HEK293 (cell line): Measurements from ENCODE around the gene MTIF2.

Experiments
- BCL11B ChIP-seq: fragments of 450-650 bp; formaldehyde crosslinking; IDR thresholded peaks from 2 replicates; pipeline ENCODE4 v1.5.1; 2016; ENCODE audit warnings: low read depth, missing biosample characterization, missing genetic modification characterization
- CTCF ChIP-seq: fragments of 450-650 bp; formaldehyde crosslinking; IDR thresholded peaks from 2 replicates; pipeline ENCODE4 v1.5.1; 2016; ENCODE audit warnings: missing biosample characterization, missing genetic modification characterization
- EGR2 ChIP-seq: fragments of 450-650 bp; formaldehyde crosslinking; IDR thresholded peaks from 2 replicates; pipeline ENCODE4 v1.5.1; 2016; ENCODE audit warnings: low read depth, missing biosample characterization, missing genetic modification characterization
- GLIS2 ChIP-seq: fragments of 450-650 bp; formaldehyde crosslinking; IDR thresholded peaks from 2 replicates; pipeline ENCODE4 v1.5.1; 2016; ENCODE audit warnings: missing biosample characterization, missing genetic modification characterization
- KLF17 ChIP-seq: fragments of 450-650 bp; formaldehyde crosslinking; IDR thresholded peaks from 2 replicates; pipeline ENCODE4 v1.5.1; 2016; ENCODE audit warnings: missing biosample characterization, missing genetic modification characterization
- PATZ1 ChIP-seq: fragments of 450-650 bp; formaldehyde crosslinking; IDR thresholded peaks from 2 replicates; pipeline ENCODE4 v1.5.1; 2016; ENCODE audit warnings: missing biosample characterization, missing genetic modification characterization
- PBX3 ChIP-seq: sonication (generic); formaldehyde crosslinking; IDR thresholded peaks from 2 replicates; pipeline ENCODE4 v1.8.1; 2022; ENCODE audit warnings: mild to moderate bottlenecking, moderate library complexity, missing genetic modification reagents
- PRDM4 ChIP-seq: fragments of 450-650 bp; formaldehyde crosslinking; IDR thresholded peaks from 2 replicates; pipeline ENCODE4 v1.5.1; 2017; ENCODE audit warnings: missing biosample characterization, missing genetic modification characterization
- ZBTB26 ChIP-seq: fragments of 450-650 bp; formaldehyde crosslinking; optimal IDR thresholded peaks from 2 replicates; pipeline ENCODE3; 2016; ENCODE audit warnings: missing biosample characterization, mild to moderate bottlenecking, missing genetic modification characterization
- ZNF211 ChIP-seq: fragments of 450-650 bp; formaldehyde crosslinking; IDR thresholded peaks from 2 replicates; pipeline ENCODE4 v1.5.1; 2016; ENCODE audit warnings: low read depth, missing biosample characterization, missing genetic modification characterization
- ZNF24 ChIP-seq: fragments of 450-650 bp; formaldehyde crosslinking; IDR thresholded peaks from 2 replicates; pipeline ENCODE4 v1.5.1; 2016; ENCODE audit warnings: missing biosample characterization, missing genetic modification characterization
- ZNF274 ChIP-seq, 2 experiments: fragments of 200-500 bp in 1 of 2; fragments of 450-650 bp in 1 of 2; sonication (Bioruptor generic) in 1 of 2; formaldehyde crosslinking in 1 of 2; IDR thresholded peaks; 2 replicates each; pipeline versions ENCODE4 v1.5.1 to v1.6.1; 2014 to 2016; ENCODE audit warnings: borderline replicate concordance in 1 of 2, inconsistent platforms in 1 of 2, low read length in 1 of 2, missing biosample characterization in 1 of 2, missing genetic modification characterization in 1 of 2
- ZNF366 ChIP-seq: fragments of 450-650 bp; formaldehyde crosslinking; conservative IDR thresholded peaks from 2 replicates; pipeline ENCODE4 v1.5.1; 2016; ENCODE audit warnings: missing biosample characterization, missing genetic modification characterization
- ZNF518A ChIP-seq: fragments of 450-650 bp; formaldehyde crosslinking; conservative IDR thresholded peaks from 2 replicates; pipeline ENCODE4 v1.5.1; 2016; ENCODE audit warnings: low read depth, missing biosample characterization, missing genetic modification characterization
- ZNF560 ChIP-seq: fragments of 450-650 bp; formaldehyde crosslinking; IDR thresholded peaks from 2 replicates; pipeline ENCODE4 v1.5.1; 2017; ENCODE audit warnings: missing biosample characterization, missing genetic modification characterization, borderline replicate concordance
- ZNF624 ChIP-seq: fragments of 450-650 bp; formaldehyde crosslinking; IDR thresholded peaks from 2 replicates; pipeline ENCODE4 v1.5.1; 2017; ENCODE audit warnings: missing biosample characterization, missing genetic modification characterization
- ZNF626 ChIP-seq: fragments of 450-650 bp; sonication (Bioruptor Pico); formaldehyde crosslinking; IDR thresholded peaks from 2 replicates; pipeline ENCODE4 v1.5.1; 2018; ENCODE audit warnings: missing biosample characterization, missing genetic modification characterization, inconsistent platforms
- ZNF629 ChIP-seq: fragments of 450-650 bp; formaldehyde crosslinking; IDR thresholded peaks from 2 replicates; pipeline ENCODE4 v1.5.1; 2017; ENCODE audit warnings: missing biosample characterization, missing genetic modification characterization
- ZNF660 ChIP-seq: fragments of 450-650 bp; IDR thresholded peaks from 2 replicates; pipeline ENCODE4 v1.5.1; 2018; ENCODE audit warnings: missing biosample characterization, mild to moderate bottlenecking, missing genetic modification characterization
- ZNF843 ChIP-seq: fragments of 450-650 bp; formaldehyde crosslinking; IDR thresholded peaks from 2 replicates; pipeline ENCODE4 v1.5.1; 2016; ENCODE audit warnings: missing biosample characterization, missing genetic modification characterization
- ZSCAN23 ChIP-seq: fragments of 450-650 bp; formaldehyde crosslinking; IDR thresholded peaks from 2 replicates; pipeline ENCODE4 v1.5.1; 2016; ENCODE audit warnings: missing biosample characterization, missing genetic modification characterization

The MTIF2 gene

GRCh38 chr2:55232084-55232862 lies 36.8 kb downstream of the MTIF2 start, which contains the start of the genes CLHC1 and RPS27A (continued):
- TF ChIP-seq ZNF843 (tag by site-specific recombination) = no peak
- TF ChIP-seq ZNF560 (tag by site-specific recombination) = no peak
- no peak; the same call in none of the 2 replicates for TF ChIP-seq PATZ1 (tag by site-specific recombination)
- TF ChIP-seq ZNF629 (tag by site-specific recombination) = peak; percentile 39; the same call in 1 of the 2 replicates
- TF ChIP-seq EGR2 (tag by site-specific recombination) = no peak
- peak; percentile 58 for TF ChIP-seq ZBTB26 (tag by site-specific recombination)
- TF ChIP-seq ZSCAN23 = no peak
- no peak for TF ChIP-seq PRDM4
- TF ChIP-seq ZNF211 = no peak
- no peak for TF ChIP-seq ZNF274 (IDR thresholded peaks at IDR 0.05; ENCODE audit: low read length)
- no peak for TF ChIP-seq ZNF274 (tag by site-specific recombination; IDR thresholded peaks at IDR 0.05; ENCODE audit: borderline replicate concordance)
- TF ChIP-seq GLIS2 (tag by site-specific recombination) = peak; percentile 65
- TF ChIP-seq ZNF366 = peak; percentile 87
- TF ChIP-seq CTCF (tag by site-specific recombination) = no peak
- TF ChIP-seq ZNF660 = no peak
- TF ChIP-seq KLF17 (tag by site-specific recombination) = no peak
- no peak for TF ChIP-seq PBX3 (CRISPR knock-in tag)
- no peak for TF ChIP-seq BCL11B (tag by site-specific recombination)
- no peak; the same call in none of the 2 replicates for TF ChIP-seq ZNF24 (tag by site-specific recombination)
- no peak for TF ChIP-seq ZNF626 (tag by site-specific recombination)
- TF ChIP-seq ZNF518A = no peak
- no peak for TF ChIP-seq ZNF624
